HG03196 (cell line): ENCODE measurements around the gene C9orf57.
A peak's percentile ranks its signal among the peaks of the same experiment; 100 is the strongest.
"Not testable (repeated sequence)": the region's sequence is repeated elsewhere in the genome, so short reads cannot be mapped to it uniquely, and the experiment has no call there.

Experiments
- ATAC-seq: cut with Tn5 transposase; IDR thresholded peaks from one replicate; pipeline ENCODE4 v1.9.1; 2021; ENCODE audit not compliant: unreplicated experiment

C9orf57 gene

GRCh38 chr9:72025906-72026305 is 34.5 kb downstream of the C9orf57 start:
- ATAC-seq: no peak

- ATAC-seq: no peak
Observed at GRCh38 chr9:72023596-72023995, 36.8 kb downstream of the C9orf57 start.

DNA sequence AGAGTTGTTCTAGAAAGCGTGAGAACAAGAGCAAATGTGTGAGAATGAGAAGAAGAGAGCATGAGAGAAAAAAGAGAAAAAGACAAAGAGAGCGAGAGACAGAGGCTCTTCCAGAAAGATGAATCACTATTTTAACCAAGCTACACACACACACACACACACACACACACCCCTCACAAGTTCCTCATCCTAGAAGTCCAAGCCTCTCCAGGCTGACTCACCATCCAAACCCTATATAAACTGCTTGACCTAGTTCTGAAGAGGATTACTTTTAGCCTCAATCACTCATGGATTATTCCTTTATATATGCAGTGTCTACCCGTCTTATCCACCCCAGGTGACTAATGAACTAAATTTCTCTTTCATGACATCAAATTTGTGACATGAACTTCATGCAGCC is 37.6 kb downstream of the C9orf57 start:
- no peak for ATAC-seq

DNA sequence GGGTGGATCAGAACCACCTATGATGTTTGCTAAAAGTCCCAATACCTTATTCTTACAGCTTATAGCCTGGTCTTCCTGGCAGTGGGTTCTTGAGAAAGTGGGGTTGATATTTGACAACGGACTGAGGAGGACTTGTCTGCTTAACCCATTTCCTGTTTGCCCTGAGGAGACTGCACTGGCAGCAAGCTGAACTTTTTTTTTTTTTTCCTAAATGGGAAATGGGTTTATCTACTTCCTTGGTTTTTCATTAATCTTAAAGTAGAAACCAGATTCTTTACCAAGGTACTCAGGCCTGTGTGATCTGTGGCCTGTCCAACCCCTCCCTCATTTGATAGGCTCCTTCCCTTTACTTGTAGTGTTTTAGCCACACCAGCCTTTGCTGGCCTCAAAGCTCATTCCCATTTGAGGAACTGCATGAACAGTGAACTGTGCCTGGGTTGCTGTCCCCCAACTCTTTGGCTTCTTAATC is 47.1 kb downstream of the C9orf57 start:
- ATAC-seq: peak; percentile 46

- ATAC-seq: no peak
Observed at GRCh38 chr9:72012646-72013045, 47.8 kb downstream of the C9orf57 start.

- ATAC-seq: not testable (repeated sequence)
Observed at GRCh38 chr9:72007726-72008125, 52.7 kb downstream of the C9orf57 start.

GRCh38 chr9:72006501-72006900 is 53.9 kb downstream of the C9orf57 start:
- no peak for ATAC-seq

- no peak for ATAC-seq
Observed at GRCh38 chr9:72005451-72005850, 55.0 kb downstream of the C9orf57 start.
